OCI-LY1 (cell line): ENCODE results near the gene CDH23.

Experiments used
- H2AFZ ChIP-seq: fragments of 200-600 bp; sonication (generic), shearing (Covaris generic); 2 replicates; pipeline ENCODE4 v1.6.0; 2014; ENCODE audit warnings: antibody characterized with exemption, mild to moderate bottlenecking, low read length
- H3F3A ChIP-seq: fragments of 200-600 bp; sonication (generic), shearing (Covaris generic); 2 replicates; pipeline ENCODE4 v1.6.0; 2014; ENCODE audit warnings: mild to moderate bottlenecking, antibody characterized with exemption, low read length, moderate library complexity; ENCODE audit not compliant: insufficient read depth
- H3K27ac ChIP-seq: fragments of 200-600 bp; sonication (generic); 2 replicates; pipeline ENCODE4 v1.5.1; 2014; ENCODE audit warnings: low read length, mixed run types, mild to moderate bottlenecking, low read depth; ENCODE audit not compliant: poor library complexity, severe bottlenecking
- H3K27me3 ChIP-seq: fragments of 200-600 bp; sonication (generic); 2 replicates; pipeline ENCODE4 v1.6.0; 2014; ENCODE audit warnings: antibody characterized with exemption, mild to moderate bottlenecking, low read length, moderate library complexity; ENCODE audit not compliant: insufficient read depth
- H3K36me3 ChIP-seq: fragments of 200-600 bp; sonication (generic); 2 replicates; pipeline ENCODE4 v1.6.1; 2014; ENCODE audit warnings: mild to moderate bottlenecking, antibody characterized with exemption, low read length, moderate library complexity, mixed read lengths; ENCODE audit not compliant: insufficient read depth
- H3K4me1 ChIP-seq: fragments of 200-600 bp; sonication (generic); 2 replicates; pipeline ENCODE4 v1.5.1; 2014; ENCODE audit warnings: mild to moderate bottlenecking, low read length, moderate library complexity; ENCODE audit not compliant: insufficient read depth, severe bottlenecking
- H3K4me2 ChIP-seq: fragments of 200-600 bp; sonication (generic), shearing (Covaris generic); 2 replicates; pipeline ENCODE4 v1.6.1; 2014; ENCODE audit warnings: low read length
- H3K4me3 ChIP-seq: fragments of 200-600 bp; sonication (generic); 2 replicates; pipeline ENCODE4 v1.5.1; 2014; ENCODE audit warnings: low read length, low read depth, mild to moderate bottlenecking, mixed read lengths; ENCODE audit not compliant: poor library complexity, severe bottlenecking
- H3K79me2 ChIP-seq: fragments of 200-600 bp; shearing (Covaris generic); 2 replicates; pipeline ENCODE4 v1.6.1; 2016; ENCODE audit warnings: mixed run types, low read length, mixed read lengths; ENCODE audit not compliant: insufficient read depth
- H3K9ac ChIP-seq: fragments of 200-600 bp; sonication (generic), shearing (Covaris generic); 2 replicates; pipeline ENCODE4 v1.6.1; 2014; ENCODE audit warnings: mild to moderate bottlenecking, low read length, mixed read lengths
- H3K9me2 ChIP-seq: fragments of 200-600 bp; sonication (generic), shearing (Covaris generic); 2 replicates; pipeline ENCODE4 v1.6.1; 2014; ENCODE audit warnings: low read depth, mild to moderate bottlenecking, low read length, mixed read lengths
- H3K9me3 ChIP-seq: fragments of 200-600 bp; shearing (Covaris generic); 2 replicates; pipeline ENCODE4 v1.6.1; 2014; ENCODE audit warnings: low read length, mixed read lengths
- H4K20me1 ChIP-seq: fragments of 200-600 bp; sonication (generic), shearing (Covaris generic); 2 replicates; pipeline ENCODE4 v1.6.0; 2016; ENCODE audit warnings: mild to moderate bottlenecking, low read length; ENCODE audit not compliant: insufficient read depth
- CTCF ChIP-seq: fragments of 200-600 bp; sonication (generic), shearing (Covaris generic); IDR thresholded peaks from 2 replicates; pipeline ENCODE4 v1.5.1; 2017; ENCODE audit warnings: mild to moderate bottlenecking, antibody characterized with exemption, low read length, moderate library complexity, mixed read lengths
- EZH2 ChIP-seq: fragments of 200-600 bp; sonication (generic), shearing (Covaris generic); IDR thresholded peaks from 2 replicates; pipeline ENCODE4 v1.8.0; 2017; ENCODE audit warnings: borderline replicate concordance, mixed run types, mild to moderate bottlenecking, antibody characterized with exemption, low read length, moderate library complexity, mixed read lengths

Gene CDH23

DNA sequence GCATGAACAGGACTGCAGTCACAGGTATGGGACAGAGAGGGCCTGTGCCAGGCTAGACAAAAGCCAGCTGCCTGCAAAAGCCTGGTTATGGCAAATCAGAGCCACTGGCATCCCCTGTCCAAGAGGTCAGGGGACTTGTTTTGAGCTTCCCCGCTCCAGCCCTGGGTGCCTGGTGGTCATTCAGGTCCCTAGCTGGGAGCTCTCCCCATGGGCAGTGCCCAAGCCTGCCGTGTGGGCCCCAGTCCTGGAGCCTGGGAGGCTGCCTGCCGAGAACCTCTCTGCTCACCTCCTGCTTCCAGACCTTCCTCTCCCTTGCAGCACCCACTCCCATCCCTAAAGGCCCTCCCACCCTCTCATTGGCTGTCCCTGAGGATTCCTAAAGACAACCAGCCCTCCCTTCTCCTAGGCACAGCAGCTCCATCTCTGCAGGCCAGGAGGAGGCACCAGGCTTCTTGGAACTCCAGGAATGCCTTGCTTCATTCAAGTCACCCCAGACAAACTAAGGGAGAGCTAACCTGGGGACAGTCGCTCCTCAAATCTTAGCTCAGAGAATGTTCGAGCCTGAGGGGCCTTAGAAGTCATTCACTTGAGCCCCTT, 172.3 kb downstream of the CDH23 start:
- Histone ChIP-seq H3K9me3 (no peaks in the 10 kb centered on the region), H3K4me2 (no peak overlapping the region), H3K36me3 (no peaks in the 10 kb centered on the region), H3K27me3 (no peaks in the 10 kb centered on the region; the same call in 1 of the 2 replicates), H3F3A (no peaks in the 10 kb centered on the region), H2AFZ (no peak overlapping the region), H3K9ac (no peak overlapping the region), H3K79me2 (no peaks in the 10 kb centered on the region), H3K27ac (no peak overlapping the region), H4K20me1 (no peaks in the 10 kb centered on the region), H3K4me1 (no peaks in the 10 kb centered on the region), H3K4me3 (no peak overlapping the region), H3K9me2 (no peaks in the 10 kb centered on the region)
- TF ChIP-seq CTCF = no peak
- TF ChIP-seq EZH2 = no peak

DNA sequence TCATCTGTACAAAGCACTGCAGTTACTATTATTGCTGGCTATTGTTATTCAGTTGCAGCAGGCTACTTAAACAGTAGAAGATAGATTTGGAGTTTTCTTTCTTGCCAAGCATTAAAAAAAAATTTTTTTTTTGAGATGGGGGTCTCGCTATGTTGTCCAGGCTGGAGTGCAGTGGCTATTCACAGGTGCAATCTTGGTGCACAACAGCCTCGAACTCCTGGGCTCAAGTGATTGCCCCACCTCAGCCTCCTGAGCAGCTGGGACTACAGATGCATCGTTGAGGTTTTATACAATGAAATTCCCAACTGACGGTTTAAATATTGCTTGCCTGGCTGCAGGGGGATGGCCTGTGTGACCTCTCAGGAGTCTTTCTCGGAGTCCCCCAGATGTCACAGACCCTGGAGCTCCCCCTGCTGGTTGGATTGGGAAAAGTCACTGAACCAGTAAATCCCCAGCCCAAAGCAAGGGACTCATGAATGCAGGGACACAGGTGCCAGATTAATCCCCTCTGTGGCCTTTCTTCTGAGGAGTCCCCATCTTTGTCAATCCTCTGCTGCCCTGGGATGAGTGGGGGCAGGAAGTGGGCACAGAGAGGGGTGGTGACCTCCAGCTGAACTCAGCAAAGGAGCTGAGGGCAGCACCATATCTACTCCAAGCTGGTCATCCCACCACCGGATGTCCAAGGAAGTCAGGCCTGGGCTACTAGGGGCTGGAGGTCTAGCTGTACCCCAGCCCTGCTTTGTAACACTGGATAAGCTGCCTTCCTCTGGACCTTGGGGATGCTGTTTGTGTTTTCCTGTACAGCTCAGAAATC, 173.3 kb downstream of the CDH23 start:
- no peak overlapping the region for H2AFZ ChIP-seq
- no peaks in the 10 kb centered on the region for H3K4me1 ChIP-seq
- no peaks in the 10 kb centered on the region for H3K79me2 ChIP-seq
- no peaks in the 10 kb centered on the region; the same call in 1 of the 2 replicates for H3K27me3 ChIP-seq
- H3K9ac ChIP-seq = no peak overlapping the region
- H4K20me1 ChIP-seq = no peaks in the 10 kb centered on the region
- no peaks in the 10 kb centered on the region for H3K9me2 ChIP-seq
- no peak overlapping the region for H3K4me3 ChIP-seq
- no peak overlapping the region for H3K27ac ChIP-seq
- TF ChIP-seq CTCF (peak; percentile 81), EZH2 (no peak)
- H3K9me3 ChIP-seq = no peaks in the 10 kb centered on the region
- no peaks in the 10 kb centered on the region for H3K36me3 ChIP-seq
- no peak overlapping the region for H3K4me2 ChIP-seq
- no peaks in the 10 kb centered on the region for H3F3A ChIP-seq

GRCh38 chr10:71571460-71572175, 174.9 kb downstream of the CDH23 start:
- no peak overlapping the region for H3K4me2 ChIP-seq
- no peaks in the 10 kb centered on the region for H3K79me2 ChIP-seq
- H3K27me3 ChIP-seq = no peaks in the 10 kb centered on the region; the same call in 1 of the 2 replicates
- H4K20me1 ChIP-seq = no peaks in the 10 kb centered on the region
- H3K9me3 ChIP-seq = no peaks in the 10 kb centered on the region
- H3F3A ChIP-seq = no peaks in the 10 kb centered on the region
- H3K9ac ChIP-seq = no peak overlapping the region
- no peak overlapping the region for H2AFZ ChIP-seq
- no peak overlapping the region for H3K4me3 ChIP-seq
- H3K27ac ChIP-seq = no peak overlapping the region
- no peaks in the 10 kb centered on the region for H3K36me3 ChIP-seq
- no peak for TF ChIP-seq CTCF
- TF ChIP-seq EZH2 = no peak
- no peaks in the 10 kb centered on the region for H3K9me2 ChIP-seq
- no peaks in the 10 kb centered on the region for H3K4me1 ChIP-seq
